Measurements from ENCODE around the gene ARHGAP15. TPM values are rescaled to one million over a fixed set of nuclear protein-coding genes. Genes with fewer than 3 reads are reported as not detected.

ARHGAP15 gene
- polyA plus RNA-seq, 4 donors = 3.4 to 8.1 (median 4.9) TPM

GRCh38 chr2:143433840-143434239, 304.6 kb downstream of the ARHGAP15 start:
- DNase-seq (ENCODE audit: low read depth in 4 of 4, low spot score in 3 of 4) = no peak

DNA sequence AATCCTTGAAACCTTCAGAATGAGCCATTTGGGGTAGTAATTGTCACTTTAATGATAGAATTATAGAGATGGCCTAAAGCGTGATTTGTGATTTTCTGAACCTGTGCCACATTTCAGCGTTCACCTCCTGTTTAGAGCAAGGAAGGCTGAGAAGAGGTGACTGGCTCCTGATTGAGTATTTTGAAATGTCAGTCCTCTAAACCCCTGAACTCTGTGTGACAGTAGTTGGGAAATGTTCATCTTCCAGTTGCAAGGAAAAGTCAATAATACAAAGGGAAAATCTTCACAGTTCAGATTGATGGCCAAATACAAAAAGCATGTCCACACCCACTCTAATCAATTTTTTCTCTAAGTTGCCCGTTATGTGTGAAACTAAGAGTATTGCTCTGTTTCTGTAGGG, 305.2 kb downstream of the ARHGAP15 start:
- DNase-seq (ENCODE audit: low read depth in 4 of 4, low spot score in 3 of 4) = no peak

GRCh38 chr2:143435131-143435530, 305.9 kb downstream of the ARHGAP15 start:
- DNase-seq (ENCODE audit: low read depth in 4 of 4, low spot score in 3 of 4) = no peak

- DNase-seq (ENCODE audit: low read depth in 4 of 4, low spot score in 3 of 4) = no peak
These were observed 307.7 kb downstream of the ARHGAP15 start for GRCh38 chr2:143436951-143437350.

DNA sequence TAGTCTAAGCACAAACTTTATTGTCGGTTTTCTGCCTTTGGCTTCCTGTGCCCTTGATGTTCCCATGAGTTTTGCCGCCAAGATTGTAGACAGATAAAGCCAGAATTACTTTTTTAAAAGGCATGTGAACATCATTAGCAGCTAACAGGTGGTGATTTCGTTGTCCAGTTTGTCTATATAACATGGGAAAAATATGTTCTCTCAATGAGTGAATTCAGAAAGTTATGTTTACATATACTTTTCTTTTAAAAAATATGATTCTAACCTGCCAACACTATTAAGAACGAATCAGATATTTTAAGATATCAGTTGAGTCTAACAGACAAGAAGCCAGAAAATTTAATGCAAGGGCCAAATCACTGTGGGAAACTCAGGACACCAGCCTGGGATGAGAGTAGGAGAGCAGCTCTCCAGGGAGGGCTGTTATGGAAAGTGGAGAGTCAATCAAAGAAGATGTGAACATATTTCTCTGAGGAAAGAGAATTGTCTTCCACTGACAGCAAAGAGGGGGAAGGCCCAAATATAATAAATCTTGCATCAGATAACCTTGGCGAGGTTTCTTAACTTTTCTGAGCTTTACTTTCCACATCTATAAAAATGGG, 311.3 kb downstream of the ARHGAP15 start:
- no peak for DNase-seq (ENCODE audit: low read depth in 4 of 4, low spot score in 3 of 4)

DNA sequence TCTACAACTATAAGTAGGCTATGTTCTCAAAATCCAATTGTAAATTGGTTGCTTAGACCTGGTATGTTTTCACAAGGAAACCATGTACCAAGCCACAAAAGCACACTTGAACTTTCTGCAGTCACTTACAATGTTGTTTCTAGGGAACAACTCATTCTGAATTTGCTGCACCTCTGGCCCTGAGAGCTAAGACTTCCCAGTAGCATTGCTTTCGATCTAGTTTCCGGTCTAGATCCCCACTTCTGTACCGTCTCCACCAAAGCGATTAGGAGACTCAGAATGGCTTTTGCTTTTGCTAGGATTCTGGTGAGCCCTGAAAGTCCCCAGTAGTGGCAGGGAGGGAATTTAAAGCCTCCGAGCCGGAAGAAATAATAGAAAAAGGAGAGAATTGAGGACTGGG, 313.0 kb downstream of the ARHGAP15 start:
- DNase-seq (ENCODE audit: low read depth in 4 of 4, low spot score in 3 of 4) = no peak

DNA sequence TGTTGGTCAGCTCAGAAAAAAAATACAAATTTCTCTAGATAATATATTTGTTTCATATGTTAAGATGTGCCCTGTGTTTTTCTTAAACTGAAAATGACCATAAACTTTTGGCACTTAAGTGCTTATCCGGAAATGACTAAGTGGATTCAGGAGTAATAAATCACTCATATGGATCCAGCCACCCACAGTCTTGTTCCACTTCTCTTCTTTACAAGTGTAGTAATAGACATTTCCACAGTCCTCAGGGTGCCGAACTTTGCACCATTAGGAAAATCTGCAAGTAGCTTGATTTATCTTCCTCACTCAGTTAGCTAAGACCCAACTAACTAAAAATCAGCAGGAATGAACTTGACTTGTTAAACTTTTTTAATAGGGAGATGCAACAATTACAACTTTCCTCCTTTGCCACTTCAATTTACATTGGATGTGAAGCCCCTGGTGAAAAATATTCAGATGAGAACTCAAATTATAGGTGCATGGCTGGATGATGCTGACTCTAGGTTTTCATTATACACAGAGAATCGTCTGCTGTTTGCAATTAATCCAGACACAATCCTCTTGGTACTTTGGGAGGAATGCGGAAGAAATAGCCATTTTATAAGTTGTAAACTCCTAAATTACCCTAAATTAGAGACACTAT, 322.5 kb downstream of the ARHGAP15 start:
- no peak for DNase-seq (ENCODE audit: low read depth in 4 of 4, low spot score in 3 of 4)

GRCh38 chr2:143452817-143453451, 323.7 kb downstream of the ARHGAP15 start:
- no peak for DNase-seq (ENCODE audit: low read depth in 4 of 4, low spot score in 3 of 4)

DNA sequence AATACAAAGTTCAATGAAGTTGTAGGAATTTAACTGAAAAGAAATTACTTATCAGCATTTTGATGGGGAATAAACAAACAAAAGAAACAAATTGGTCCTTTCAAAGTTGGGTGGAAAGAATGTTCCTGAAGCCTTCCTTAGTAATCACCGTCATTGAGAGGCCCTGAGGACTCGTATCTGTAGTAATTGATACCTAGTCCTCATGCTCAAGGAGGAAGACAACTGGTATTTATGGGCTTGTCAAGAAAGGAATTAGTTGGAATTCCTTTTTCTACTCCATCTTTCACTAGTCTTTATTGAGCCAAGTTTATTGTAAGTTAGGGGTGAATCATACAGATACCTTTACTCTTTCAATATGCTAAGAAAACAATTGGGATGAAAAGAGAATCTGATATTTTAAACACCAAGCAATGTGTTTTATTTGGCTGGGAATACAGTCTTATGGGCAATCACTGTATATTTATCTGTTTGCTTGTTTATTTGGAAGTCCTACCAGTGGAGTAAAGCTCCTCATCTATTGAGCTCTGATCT, 324.8 kb downstream of the ARHGAP15 start:
- no peak for DNase-seq (ENCODE audit: low read depth in 4 of 4, low spot score in 3 of 4)

- DNase-seq (ENCODE audit: low read depth in 4 of 4, low spot score in 3 of 4) = no peak
These were observed 326.1 kb downstream of the ARHGAP15 start for GRCh38 chr2:143455317-143455716.

- DNase-seq (ENCODE audit: low read depth in 4 of 4, low spot score in 3 of 4) = no peak
These were observed 329.3 kb downstream of the ARHGAP15 start for GRCh38 chr2:143458258-143459190.

GRCh38 chr2:143460382-143460781, 331.2 kb downstream of the ARHGAP15 start:
- no peak for DNase-seq (ENCODE audit: low read depth in 4 of 4, low spot score in 3 of 4)

GRCh38 chr2:143463719-143464118, 334.5 kb downstream of the ARHGAP15 start:
- DNase-seq (ENCODE audit: low read depth in 4 of 4, low spot score in 3 of 4) = no peak

DNA sequence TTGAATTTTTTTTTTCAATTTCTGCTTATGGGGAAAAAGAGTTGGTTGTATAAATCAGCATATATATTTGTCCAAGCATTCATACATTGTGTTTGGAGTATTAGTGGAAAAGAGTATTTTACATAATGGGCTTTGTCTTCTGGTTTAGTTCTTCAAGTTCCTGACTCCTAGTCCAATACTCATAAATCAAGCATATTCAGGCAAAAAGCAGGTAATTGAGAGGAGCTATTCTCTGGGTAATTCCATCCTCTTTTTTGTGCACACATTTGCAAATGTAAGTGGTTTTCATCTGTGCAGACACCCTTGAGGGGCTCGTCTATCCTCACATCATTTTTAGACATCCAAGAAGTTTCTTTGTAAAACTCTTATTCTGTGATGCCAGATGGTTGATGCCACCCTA, 337.2 kb downstream of the ARHGAP15 start:
- DNase-seq (ENCODE audit: low read depth in 4 of 4, low spot score in 3 of 4) = no peak

- no peak for DNase-seq (ENCODE audit: low read depth in 4 of 4, low spot score in 3 of 4)
These were observed 337.8 kb downstream of the ARHGAP15 start for GRCh38 chr2:143467011-143467410.

DNA sequence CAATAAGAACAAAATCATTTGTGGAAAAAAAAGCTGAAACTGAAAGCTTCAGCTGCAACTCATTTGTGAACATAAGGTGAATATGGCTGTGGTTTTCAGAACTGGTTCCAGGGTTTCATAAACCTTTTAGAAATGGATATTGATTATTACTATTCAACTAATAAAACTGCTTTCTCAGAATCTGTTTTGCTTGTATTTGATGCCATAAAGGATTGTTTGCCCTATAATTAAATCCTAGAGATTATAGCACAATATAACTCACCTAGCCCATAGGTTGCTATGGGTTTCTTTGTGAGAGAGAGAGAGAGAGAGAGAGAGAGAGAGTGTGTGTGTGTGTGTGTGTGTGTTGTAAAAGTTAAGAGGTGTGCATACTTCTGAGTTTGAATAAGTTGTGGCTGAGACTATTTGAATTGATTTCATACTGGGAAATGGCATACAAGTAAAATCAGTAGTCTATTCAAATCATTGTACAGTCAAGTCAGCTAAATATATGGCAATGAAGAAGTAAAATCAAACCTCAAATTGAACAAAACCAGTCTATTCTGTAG, 339.2 kb downstream of the ARHGAP15 start:
- no peak for DNase-seq (ENCODE audit: low read depth in 4 of 4, low spot score in 3 of 4)

GRCh38 chr2:143469323-143469722, 340.1 kb downstream of the ARHGAP15 start:
- DNase-seq (ENCODE audit: low read depth in 4 of 4, low spot score in 3 of 4) = no peak

- no peak for DNase-seq (ENCODE audit: low read depth in 4 of 4, low spot score in 3 of 4)
These were observed 342.3 kb downstream of the ARHGAP15 start for GRCh38 chr2:143471550-143471949.

- no peak for DNase-seq (ENCODE audit: low read depth in 4 of 4, low spot score in 3 of 4)
These were observed 344.0 kb downstream of the ARHGAP15 start for GRCh38 chr2:143473216-143473615.

DNA sequence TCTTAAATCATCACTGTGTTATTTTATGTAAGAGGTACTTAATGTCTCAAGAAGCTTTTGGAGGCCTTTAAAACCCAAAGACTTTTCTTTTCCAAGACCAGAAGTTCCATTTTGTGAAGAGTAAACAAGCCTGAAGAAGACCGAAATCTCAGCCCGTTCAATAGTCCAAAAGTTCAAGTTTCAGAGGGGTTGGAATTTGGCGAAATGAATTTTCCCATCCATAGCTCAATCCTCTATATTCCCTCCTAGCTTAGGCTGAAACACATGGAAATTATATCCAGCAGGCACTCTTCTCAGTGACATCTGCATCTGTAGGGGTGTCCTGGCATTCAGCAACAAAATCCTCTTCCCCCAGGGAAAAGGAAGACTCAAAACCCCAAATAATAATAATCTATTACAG, 344.6 kb downstream of the ARHGAP15 start:
- DNase-seq (ENCODE audit: low read depth in 4 of 4, low spot score in 3 of 4) = no peak

DNA sequence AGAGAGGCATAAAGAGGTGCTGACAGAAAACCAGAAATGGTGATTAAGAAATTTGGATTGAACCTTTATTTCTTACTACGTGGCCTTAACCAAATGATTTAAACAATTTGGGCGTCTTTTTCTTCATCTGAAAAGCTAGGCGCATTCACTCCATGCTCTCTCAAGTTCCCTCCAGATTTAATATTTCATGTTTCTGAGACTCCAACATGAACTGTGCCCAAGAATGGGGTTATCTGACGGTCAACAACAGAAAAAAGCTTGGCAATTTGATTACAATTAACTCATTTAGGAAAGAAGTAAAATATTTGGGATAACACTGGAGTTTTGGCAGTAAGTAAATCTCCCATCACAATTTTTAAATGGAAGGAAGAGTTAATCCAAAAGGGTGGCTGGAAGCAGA, 345.4 kb downstream of the ARHGAP15 start:
- DNase-seq (ENCODE audit: low read depth in 4 of 4, low spot score in 3 of 4) = no peak

Data from left renal pelvis (tissue), 4 donors.